ENCODE results near the gene SLC6A20. TPM values are rescaled to one million over a fixed set of nuclear protein-coding genes. Genes with fewer than 3 reads are reported as not detected.

Gene SLC6A20
- total and polyA plus RNA-seq, 2 experiments from 2014 or later, result 0.05 to 0.14 TPM

GRCh38 chr3:45730409-45731154 is 65.8 kb downstream of the SLC6A20 start:
- Histone ChIP-seq H3K27me3 (ENCODE audit: insufficient read depth) (no peaks in the 10 kb centered on the region), H3K4me3 (no peak overlapping the region), H3K79me2 (replicated peaks; ENCODE audit: insufficient read depth) (peaks cover 17% of the 10 kb centered on the region; the same call in 1 of the 2 replicates), H3K4me2 (no peak overlapping the region), H3K27ac (ENCODE audit: low read depth) (no peak overlapping the region), H3F3A (replicated peaks; ENCODE audit: low read depth) (no peaks in the 10 kb centered on the region), H3K4me1 (ENCODE audit: insufficient read depth) (no peaks in the 10 kb centered on the region), H4K20me1 (replicated peaks; ENCODE audit: insufficient read depth) (no peaks in the 10 kb centered on the region), H3K9me2 (ENCODE audit: insufficient read depth) (no peaks in the 10 kb centered on the region), H2AFZ (no peak overlapping the region), H3K36me3 (ENCODE audit: insufficient read depth) (peaks cover 35% of the 10 kb centered on the region)
- no peaks in the 10 kb centered on the region for H3K9me3 Mint-ChIP-seq
- DNase-seq (ENCODE audit: low spot score) (no peak), ATAC-seq (no peak)
- H3K36me3 Mint-ChIP-seq (ENCODE audit: low read depth), result peaks cover 56% of the 10 kb centered on the region
- H3K4me3 Mint-ChIP-seq, result no peak overlapping the region
- TF ChIP-seq STAT1 (IDR thresholded peaks at IDR 0.05; ENCODE audit: unreplicated experiment), result no peak
- TF ChIP-seq REST (IDR thresholded peaks at IDR 0.05; ENCODE audit: unreplicated experiment), result no peak
- no peak for TF ChIP-seq CREB1 (CRISPR knock-in tag; IDR thresholded peaks at IDR 0.05; ENCODE audit: low read depth)
- no peak for TF ChIP-seq CTCF (conservative IDR thresholded peaks at IDR 0.05; ENCODE audit: low read depth in 2 of 2)
- no peak for TF ChIP-seq ZNF331 (CRISPR knock-in tag; IDR thresholded peaks at IDR 0.05; ENCODE audit: low read depth)
- no peak for TF ChIP-seq ZNF462 (CRISPR knock-in tag; IDR thresholded peaks at IDR 0.05)
- no peak for TF ChIP-seq EZH2phosphoT487 (IDR thresholded peaks at IDR 0.05; ENCODE audit: unreplicated experiment)
- TF ChIP-seq NANOG (IDR thresholded peaks at IDR 0.05; ENCODE audit: borderline replicate concordance), result no peak
- no peak for TF ChIP-seq ETS1 (IDR thresholded peaks at IDR 0.05)
- TF ChIP-seq EZH2 (IDR thresholded peaks at IDR 0.05; ENCODE audit: low read depth, unreplicated experiment), result no peak
- no peak for TF ChIP-seq ZNF114 (CRISPR knock-in tag; IDR thresholded peaks at IDR 0.05)
- TF ChIP-seq JUNB (IDR thresholded peaks at IDR 0.05; ENCODE audit: unreplicated experiment), result no peak
- no peaks in the 10 kb centered on the region for H3K27me3 Mint-ChIP-seq (ENCODE audit: insufficient read depth, low read depth, poor library complexity)
- no peak overlapping the region for H3K27ac Mint-ChIP-seq
- H3K4me1 Mint-ChIP-seq, result no peaks in the 10 kb centered on the region
